ENCODE results near the gene ACOX3. TPM values are rescaled to one million over a fixed set of nuclear protein-coding genes. Genes with fewer than 3 reads are reported as not detected.

Gene ACOX3
- polyA plus RNA-seq, 6 donors from 2014 or later: 10.1 to 17.1 (median 14.7) TPM

DNA sequence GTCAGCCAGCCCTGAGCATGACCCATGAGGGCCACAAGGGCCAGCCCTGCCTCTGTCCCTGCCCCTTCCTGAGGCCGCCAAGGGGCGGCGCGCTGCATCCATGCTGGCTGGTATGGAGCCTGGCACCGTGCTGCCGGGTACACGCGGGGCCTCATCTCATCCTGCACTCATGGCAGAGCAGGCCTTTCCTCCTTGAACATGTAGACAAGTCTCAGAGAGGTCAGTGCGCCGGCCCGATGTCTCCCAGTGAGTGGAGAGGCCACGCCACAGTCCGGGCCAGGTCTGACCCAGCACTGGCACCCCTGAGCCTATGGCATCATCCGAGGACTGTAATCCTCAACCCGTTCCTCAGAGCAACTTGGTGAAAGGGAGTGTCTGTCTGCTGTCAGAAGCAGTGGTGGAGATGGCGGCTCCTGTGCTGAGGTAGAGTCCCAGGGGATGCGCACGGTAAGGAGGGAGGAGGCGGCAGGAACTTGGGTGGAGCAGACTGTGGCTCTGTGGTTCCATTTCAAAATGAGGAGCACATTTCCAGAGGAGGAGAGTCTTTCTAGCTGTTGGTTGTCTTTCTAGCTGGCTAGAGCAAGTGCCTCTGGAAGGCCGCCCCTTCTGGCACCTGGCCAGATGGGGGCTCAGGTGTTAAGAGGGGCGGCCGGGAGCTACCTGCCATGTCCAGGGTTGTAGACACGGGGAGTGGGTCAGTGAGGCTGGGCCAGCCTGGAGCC is 32.8 kb upstream of the ACOX3 start:
- H3K4me1 Mint-ChIP-seq: peaks cover 0 to 7% (median 0%) of the 10 kb centered on the region in 3 donors
- H3K27ac Mint-ChIP-seq: no peak overlapping the region
- DNase-seq: no peak
- H3K27me3 Mint-ChIP-seq: no peaks in the 10 kb centered on the region
- ATAC-seq (ENCODE audit: low read depth in 2 of 2): no peak
- no peaks in the 10 kb centered on the region for H3K9me3 Mint-ChIP-seq
- H3K36me3 Mint-ChIP-seq: peaks cover 0 to 12% of the 10 kb centered on the region in 2 donors
- H3K4me3 Mint-ChIP-seq: no peak overlapping the region

DNA sequence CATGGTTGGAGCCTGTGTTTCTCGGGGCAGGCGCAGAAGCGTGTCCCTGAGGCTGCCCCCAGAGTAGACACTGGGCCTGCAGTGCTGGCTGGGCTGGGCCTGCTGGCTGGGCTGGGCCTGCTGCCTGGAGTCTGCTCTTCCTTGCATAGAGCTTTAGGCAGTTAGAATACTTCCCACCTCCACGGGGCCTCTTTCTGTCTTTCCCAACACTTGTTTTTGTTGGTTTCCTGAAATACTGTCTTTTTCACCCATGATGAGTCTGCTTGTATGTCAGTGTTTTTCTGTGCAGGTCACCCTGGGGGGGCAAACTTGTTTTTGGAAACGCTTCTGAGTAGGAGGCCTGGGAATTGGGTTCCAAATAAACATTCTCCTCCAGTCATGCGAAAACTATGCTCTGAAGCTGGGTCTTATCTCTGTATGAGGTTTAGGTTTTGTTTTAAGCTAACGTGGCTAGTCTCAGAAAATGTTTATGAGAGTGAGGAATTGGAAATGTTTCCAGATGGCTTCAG is 32.2 kb upstream of the ACOX3 start:
- Mint-ChIP-seq H3K27ac (no peak overlapping the region), H3K9me3 (no peaks in the 10 kb centered on the region), H3K36me3 (peaks cover 0 to 12% of the 10 kb centered on the region in 2 donors), H3K4me1 (peaks cover 0 to 7% (median 0%) of the 10 kb centered on the region in 3 donors), H3K27me3 (no peaks in the 10 kb centered on the region), H3K4me3 (no peak overlapping the region)
- no peak for ATAC-seq (ENCODE audit: low read depth in 2 of 2)
- DNase-seq: no peak

DNA sequence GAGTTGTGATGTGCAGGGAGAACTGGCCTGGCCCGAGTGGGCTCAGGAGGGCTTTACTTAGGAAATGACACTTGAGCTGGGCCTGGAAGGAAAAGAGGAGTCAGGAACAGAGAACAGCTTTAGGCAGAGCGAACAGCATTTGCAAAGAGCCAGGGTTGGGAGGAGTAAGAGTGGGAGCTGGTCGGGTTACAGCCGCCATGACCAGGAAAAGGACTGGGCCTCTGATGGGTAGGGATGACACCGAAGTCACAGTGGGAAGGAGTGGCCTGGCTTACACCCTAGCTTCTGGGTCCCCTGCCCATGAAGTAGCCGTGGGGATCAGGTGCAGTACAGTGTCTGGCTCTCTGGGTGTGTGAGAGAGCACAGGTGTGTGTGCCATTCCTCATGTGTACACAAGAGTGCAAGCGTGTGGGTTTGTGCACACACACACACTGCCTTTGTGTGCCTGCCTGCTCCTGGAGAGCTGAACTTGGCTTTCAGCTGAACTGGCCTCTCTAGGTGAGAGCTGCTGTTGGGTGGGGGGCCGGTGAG is 31.7 kb upstream of the ACOX3 start:
- H3K4me1 Mint-ChIP-seq: peaks cover 0 to 7% (median 0%) of the 10 kb centered on the region in 3 donors
- no peaks in the 10 kb centered on the region for H3K27me3 Mint-ChIP-seq
- peak overlapping the region in 1 of 6 donors; percentile 23 for H3K27ac Mint-ChIP-seq
- H3K4me3 Mint-ChIP-seq: no peak overlapping the region
- peaks cover 0 to 12% of the 10 kb centered on the region in 2 donors for H3K36me3 Mint-ChIP-seq
- ATAC-seq (ENCODE audit: low read depth in 2 of 2) (no peak), DNase-seq (no peak)
- no peaks in the 10 kb centered on the region for H3K9me3 Mint-ChIP-seq

DNA sequence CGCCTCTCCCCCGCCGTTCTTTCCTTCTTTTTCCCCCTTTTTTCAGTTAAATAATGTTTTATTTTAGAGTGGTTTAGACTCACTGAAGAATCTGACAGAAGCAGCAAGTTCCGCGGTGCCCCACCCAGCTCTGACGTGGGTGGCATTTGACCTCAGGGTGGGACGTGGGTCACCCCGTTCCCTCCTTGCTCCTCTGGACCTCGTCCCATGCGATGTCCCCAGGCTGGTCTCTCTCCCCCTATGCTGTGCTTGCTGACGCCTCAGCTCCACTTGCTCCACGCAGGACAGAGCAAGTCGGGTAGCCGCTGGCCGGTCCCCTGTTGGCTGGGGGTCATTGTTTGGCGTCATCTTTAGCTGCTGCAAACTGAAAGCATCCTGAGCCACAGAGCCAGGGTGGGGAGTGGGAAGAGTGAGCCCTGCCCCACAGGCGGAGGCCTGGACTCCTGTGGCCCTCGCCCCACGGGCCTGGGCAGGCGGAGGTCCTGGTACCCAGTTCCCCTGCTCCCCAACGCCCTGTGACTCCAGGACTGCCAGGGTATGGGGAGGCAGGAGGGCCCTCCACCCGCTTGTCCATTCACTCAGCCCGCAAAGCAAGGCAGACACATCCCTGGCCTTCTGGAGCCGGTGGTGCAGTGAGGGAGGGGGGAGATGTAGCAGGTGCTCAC is 30.8 kb upstream of the ACOX3 start:
- ATAC-seq (ENCODE audit: low read depth in 2 of 2) (no peak), DNase-seq (no peak)
- H3K4me1 Mint-ChIP-seq: peaks cover 0 to 7% (median 0%) of the 10 kb centered on the region in 3 donors
- H3K27me3 Mint-ChIP-seq: no peaks in the 10 kb centered on the region
- H3K27ac Mint-ChIP-seq: no peak overlapping the region
- no peaks in the 10 kb centered on the region for H3K9me3 Mint-ChIP-seq
- H3K36me3 Mint-ChIP-seq: peaks cover 0 to 11% of the 10 kb centered on the region in 2 donors
- H3K4me3 Mint-ChIP-seq: no peak overlapping the region

DNA sequence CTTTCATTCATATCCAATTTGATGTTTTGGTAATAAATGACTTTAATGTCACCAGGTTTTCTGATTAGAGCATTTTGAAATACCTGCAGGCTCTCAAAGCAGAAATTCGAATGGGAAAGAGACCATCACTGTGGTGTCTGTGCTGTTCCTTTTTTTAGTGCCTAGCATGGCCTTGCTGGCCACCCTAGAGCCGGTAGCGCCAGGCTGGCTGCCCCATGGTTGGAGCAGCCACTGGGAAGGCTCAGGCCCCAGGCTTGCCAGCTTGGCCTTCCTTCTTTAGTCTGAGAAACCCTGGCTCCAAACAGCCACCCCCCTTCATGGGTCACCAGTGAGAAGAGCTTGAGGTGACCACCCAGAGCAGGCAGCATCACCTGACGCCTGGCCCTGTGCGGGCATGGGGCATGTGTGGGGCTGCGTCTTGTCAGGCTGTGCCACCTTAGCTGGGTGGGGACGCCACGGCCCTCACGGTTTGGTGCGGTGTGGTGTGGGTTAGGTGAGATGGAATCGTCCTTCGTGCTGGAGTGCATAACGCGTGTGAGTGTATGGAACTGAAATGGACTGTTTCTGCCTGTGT is 30.0 kb upstream of the ACOX3 start:
- Mint-ChIP-seq H3K27ac (peak overlapping the region in 2 of 6 donors; percentile 25 to 47), H3K27me3 (no peaks in the 10 kb centered on the region), H3K4me3 (no peak overlapping the region), H3K4me1 (peaks cover 0 to 7% (median 0%) of the 10 kb centered on the region in 3 donors), H3K36me3 (peaks cover 0 to 2% of the 10 kb centered on the region in 2 donors), H3K9me3 (no peaks in the 10 kb centered on the region)
- ATAC-seq (ENCODE audit: low read depth in 2 of 2) (no peak), DNase-seq (no peak)

DNA sequence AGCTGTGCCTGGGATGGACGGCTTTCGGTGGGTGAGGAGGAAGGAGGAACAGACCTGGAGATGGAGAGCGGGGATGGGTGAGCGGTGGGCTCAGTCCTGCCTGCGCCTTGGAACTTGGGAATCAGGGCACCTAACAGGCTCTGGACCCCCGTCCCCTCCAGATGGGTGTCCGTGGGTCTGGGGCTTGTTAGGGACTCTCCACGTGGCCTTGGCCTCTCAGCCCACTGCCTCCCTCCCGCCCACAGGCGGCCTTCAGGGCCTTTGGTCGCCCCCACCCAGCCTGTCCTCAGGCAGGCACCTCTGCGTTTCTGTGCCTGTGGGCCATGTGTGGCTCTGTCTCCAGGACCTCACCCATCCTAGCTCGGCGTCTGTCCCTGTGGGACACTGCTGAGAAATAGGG is 29.0 kb upstream of the ACOX3 start:
- peak overlapping the region in 1 of 6 donors; percentile 9 for H3K27ac Mint-ChIP-seq
- H3K27me3 Mint-ChIP-seq: no peaks in the 10 kb centered on the region
- H3K4me3 Mint-ChIP-seq: no peak overlapping the region

DNA sequence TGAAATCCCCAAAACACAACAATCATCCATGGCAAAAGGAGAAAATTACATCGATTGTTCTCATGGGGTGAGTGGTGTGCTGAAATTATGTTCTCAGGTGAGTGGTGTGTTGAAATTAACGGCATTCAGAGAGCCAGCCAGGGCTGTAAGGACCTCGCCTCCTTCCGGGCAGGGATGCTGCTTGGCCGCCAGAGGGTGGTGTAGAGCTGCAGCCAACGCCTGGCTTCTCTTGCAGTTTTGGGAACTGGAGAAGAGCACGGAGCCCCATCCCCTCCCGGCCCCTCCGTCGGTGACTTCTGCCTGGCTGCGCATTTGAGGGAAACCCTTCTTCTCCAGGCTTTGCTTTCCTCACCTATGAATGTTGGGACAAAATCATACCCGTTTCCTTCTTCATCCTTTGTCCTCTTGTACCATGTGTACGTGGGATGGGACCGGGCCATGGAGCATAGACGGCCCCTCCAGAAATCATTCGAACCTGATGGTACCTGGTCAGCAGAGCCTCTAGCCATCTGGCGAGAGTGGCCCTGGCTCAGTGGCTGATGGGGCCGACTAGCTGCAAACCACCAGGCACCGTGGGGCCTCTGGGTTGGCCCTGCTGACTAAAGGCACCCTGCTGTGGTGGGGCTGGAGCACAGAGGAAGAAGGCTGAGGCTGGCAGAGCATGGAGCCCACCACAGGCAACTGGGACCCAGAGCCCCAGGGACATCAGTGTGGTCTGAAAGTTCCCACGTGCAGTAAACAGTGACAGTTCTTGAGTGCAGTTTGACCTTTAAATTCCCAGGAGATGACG is 28.4 kb upstream of the ACOX3 start:
- ATAC-seq (ENCODE audit: low read depth in 2 of 2): peak; percentile 63 to 67
- peak; percentile 27 for DNase-seq

More for the DNA sequence above, 29.0 kb upstream of the ACOX3 start:
- DNase-seq (no peak), ATAC-seq (ENCODE audit: low read depth in 2 of 2) (no peak)
- H3K4me1 Mint-ChIP-seq: peaks cover 0 to 7% (median 0%) of the 10 kb centered on the region in 3 donors
- peaks cover 0 to 5% of the 10 kb centered on the region in 2 donors for H3K36me3 Mint-ChIP-seq
- H3K9me3 Mint-ChIP-seq: no peaks in the 10 kb centered on the region

DNA sequence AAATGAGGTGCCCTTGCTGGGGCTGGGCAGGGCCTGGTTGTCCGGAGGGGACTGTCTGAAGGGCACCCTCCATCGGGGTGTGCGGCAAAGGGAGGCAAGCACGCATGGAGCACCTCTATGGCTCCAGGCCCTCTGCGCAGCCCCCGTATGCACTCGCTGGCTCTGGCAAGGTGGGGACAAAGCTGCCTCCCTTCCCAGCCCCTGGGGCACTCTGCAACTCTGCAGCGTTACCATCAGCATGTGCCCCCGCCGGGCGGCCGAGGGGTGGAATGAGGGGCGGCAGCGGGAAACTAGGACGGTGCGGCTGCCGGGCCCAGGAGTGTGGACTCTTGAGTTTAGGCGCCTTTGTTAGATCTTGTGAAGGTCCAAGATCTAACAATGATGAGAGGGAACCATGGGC is 26.5 kb upstream of the ACOX3 start:
- Mint-ChIP-seq H3K9me3 (no peaks in the 10 kb centered on the region), H3K4me3 (no peak overlapping the region), H3K27me3 (no peaks in the 10 kb centered on the region), H3K27ac (peak overlapping the region in 1 of 6 donors; percentile 74), H3K4me1 (peaks cover 0 to 7% (median 0%) of the 10 kb centered on the region in 3 donors), H3K36me3 (peaks cover 5 to 7% of the 10 kb centered on the region in 2 donors)
- ATAC-seq (ENCODE audit: low read depth in 2 of 2) (no peak), DNase-seq (no peak)

More for the DNA sequence above, 28.4 kb upstream of the ACOX3 start:
- no peaks in the 10 kb centered on the region for H3K9me3 Mint-ChIP-seq
- no peak overlapping the region for H3K4me3 Mint-ChIP-seq
- peaks cover 0 to 7% (median 0%) of the 10 kb centered on the region in 3 donors for H3K4me1 Mint-ChIP-seq
- no peaks in the 10 kb centered on the region for H3K27me3 Mint-ChIP-seq
- peak overlapping the region in 2 of 6 donors; percentile 9 to 36 for H3K27ac Mint-ChIP-seq
- peaks cover under 1 to 5% of the 10 kb centered on the region in 2 donors for H3K36me3 Mint-ChIP-seq

DNA sequence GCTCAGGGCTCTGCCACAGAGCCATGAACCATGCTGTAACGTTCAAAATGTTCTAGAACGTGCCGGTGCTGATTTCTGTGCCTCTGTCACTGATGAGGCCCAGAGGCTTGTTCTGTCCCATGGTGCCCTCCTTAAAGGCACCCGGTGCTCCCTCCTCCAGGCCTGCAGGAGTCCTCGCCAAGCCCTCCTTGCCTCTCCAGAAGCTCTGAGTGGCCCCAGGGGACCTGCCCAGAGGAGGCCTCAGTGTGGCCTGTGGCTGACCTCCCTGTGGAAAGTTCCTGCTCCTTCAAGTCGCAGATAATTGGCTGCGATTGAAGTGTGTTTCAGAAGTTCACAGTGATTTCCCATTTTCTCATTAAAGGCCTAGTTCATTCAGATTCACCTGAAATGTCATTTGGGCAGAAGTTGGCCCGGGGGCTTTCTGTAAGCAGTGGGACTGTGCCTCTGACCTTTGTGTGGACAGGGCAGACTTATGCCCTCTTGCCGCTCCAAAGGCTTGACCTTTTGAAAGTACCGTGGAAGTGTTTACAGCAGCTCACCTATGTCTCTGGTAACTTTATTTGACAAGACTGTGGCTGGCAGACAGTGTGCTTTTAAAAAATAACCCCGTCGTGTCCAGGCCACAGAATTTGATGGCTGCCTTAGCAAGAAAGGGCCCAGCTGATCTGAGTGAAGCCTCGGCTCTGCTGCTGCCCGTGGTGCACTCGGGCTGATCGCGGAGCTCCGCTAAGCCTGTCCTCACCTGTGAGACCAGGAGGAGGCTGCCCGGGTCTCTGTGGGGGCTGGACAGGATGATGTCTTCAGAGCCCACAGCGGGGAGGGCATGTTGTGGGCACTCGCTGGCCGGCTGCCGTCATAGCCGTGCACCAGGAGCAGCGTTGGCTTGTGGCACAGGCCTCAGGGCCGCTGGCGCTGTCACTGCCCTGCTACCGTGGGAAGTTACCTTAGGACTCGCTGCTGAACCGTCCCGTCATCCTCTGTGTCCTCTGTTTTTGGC is 25.4 kb upstream of the ACOX3 start:
- no peaks in the 10 kb centered on the region for H3K9me3 Mint-ChIP-seq
- H3K36me3 Mint-ChIP-seq: peaks cover 5 to 7% of the 10 kb centered on the region in 2 donors
- DNase-seq (no peak), ATAC-seq (ENCODE audit: low read depth in 2 of 2) (no peak)
- no peak overlapping the region for H3K27ac Mint-ChIP-seq
- peaks cover 0 to 7% (median 0%) of the 10 kb centered on the region in 3 donors for H3K4me1 Mint-ChIP-seq
- H3K27me3 Mint-ChIP-seq: no peaks in the 10 kb centered on the region
- H3K4me3 Mint-ChIP-seq: no peak overlapping the region

DNA sequence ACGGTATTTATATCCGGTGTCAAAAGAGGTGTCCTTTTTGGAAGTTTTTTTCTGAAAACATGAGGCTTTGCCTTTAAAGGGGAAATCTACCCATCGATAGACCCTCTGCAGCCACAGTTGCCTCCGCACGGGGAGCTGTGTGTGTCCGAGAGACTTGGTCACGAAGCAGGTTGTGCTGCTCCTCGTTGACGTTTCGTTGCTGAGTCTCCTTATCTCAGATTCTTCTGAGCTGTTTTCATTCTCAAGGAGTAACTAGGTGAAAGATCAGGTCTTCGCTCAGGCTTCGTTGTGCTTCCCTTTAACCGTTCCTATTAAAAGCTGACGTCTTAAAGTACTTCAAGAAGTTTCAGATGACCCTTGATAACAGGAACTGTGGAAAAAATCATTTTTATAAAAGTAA is 23.9 kb upstream of the ACOX3 start:
- Mint-ChIP-seq H3K4me1 (peaks cover 0 to 7% (median 0%) of the 10 kb centered on the region in 3 donors), H3K9me3 (no peaks in the 10 kb centered on the region), H3K27me3 (no peaks in the 10 kb centered on the region), H3K4me3 (no peak overlapping the region), H3K27ac (no peak overlapping the region), H3K36me3 (peaks cover 5 to 7% of the 10 kb centered on the region in 2 donors)
- DNase-seq (no peak), ATAC-seq (ENCODE audit: low read depth in 2 of 2) (no peak)

DNA sequence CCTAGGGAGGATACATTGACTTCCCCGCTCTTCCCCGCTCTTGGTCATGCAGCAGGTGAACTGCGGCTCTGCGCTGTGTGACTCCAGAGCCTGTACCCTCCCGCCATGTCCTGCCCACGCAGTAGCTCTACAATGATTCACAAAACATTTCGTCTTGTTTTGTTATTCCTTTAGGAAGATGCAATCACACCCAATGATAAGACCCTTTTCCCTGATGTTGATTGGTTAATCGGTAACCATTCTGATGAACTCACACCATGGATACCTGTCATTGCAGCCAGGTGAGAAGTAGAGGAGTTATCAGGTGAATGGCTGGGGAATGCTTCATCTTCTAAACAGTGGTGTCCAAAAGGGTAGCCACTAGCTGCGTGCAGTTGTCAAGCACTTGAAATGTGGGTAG is 23.3 kb upstream of the ACOX3 start:
- Mint-ChIP-seq H3K9me3 (no peaks in the 10 kb centered on the region), H3K36me3 (peaks cover 7 to 8% of the 10 kb centered on the region in 2 donors), H3K4me3 (no peak overlapping the region), H3K27ac (peak overlapping the region in 2 of 6 donors; percentile 15 to 29), H3K4me1 (peaks cover 0 to 3% (median 0%) of the 10 kb centered on the region in 3 donors), H3K27me3 (no peaks in the 10 kb centered on the region)
- DNase-seq: no peak
- ATAC-seq (ENCODE audit: low read depth in 2 of 2): no peak

DNA sequence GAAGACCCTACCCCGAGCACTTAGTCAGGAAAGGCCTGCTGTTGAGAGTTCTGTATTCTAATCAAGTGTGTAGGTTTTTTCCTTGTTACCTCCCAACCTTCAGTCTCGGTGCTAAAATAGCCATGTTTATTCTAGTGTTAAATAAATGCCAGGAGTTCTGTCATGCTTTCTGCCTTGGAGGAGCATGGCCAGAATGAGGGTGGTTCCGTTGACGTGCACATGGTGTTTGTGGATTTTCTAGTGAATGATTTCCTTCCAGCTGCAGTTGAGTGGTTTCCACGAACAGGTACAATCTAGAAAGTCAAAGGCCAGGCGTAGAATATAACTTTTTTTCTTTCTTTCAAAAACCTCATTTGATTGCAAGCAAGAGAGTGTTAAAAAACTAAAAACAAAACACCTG is 21.1 kb upstream of the ACOX3 start:
- peaks cover 13 to 20% of the 10 kb centered on the region in 2 donors for H3K36me3 Mint-ChIP-seq

More for the DNA sequence above, 21.1 kb upstream of the ACOX3 start:
- ATAC-seq (ENCODE audit: low read depth in 2 of 2) (no peak), DNase-seq (no peak)
- Mint-ChIP-seq H3K9me3 (no peaks in the 10 kb centered on the region), H3K27me3 (no peaks in the 10 kb centered on the region), H3K27ac (peak overlapping the region in 1 of 6 donors; percentile 42), H3K4me3 (no peak overlapping the region), H3K4me1 (no peaks in the 10 kb centered on the region)
